B cell (primary cell): ENCODE measurements around the gene MFRP.

Source experiments
- CTCF ChIP-seq: fragments of 200-600 bp; IDR thresholded peaks from one replicate; pipeline ENCODE4 v1.8.0; 2022; ENCODE audit warnings: antibody characterized with exemption, mild to moderate bottlenecking
- EZH2 ChIP-seq: IDR thresholded peaks from 2 replicates; pipeline ENCODE4 v1.6.1; 2012; ENCODE audit warnings: borderline replicate concordance, low read depth, mild to moderate bottlenecking, moderate library complexity, low read length; ENCODE audit not compliant: insufficient read depth, poor library complexity, severe bottlenecking

GRCh38 chr11:119316729-119317591 is 29.5 kb downstream of the MFRP start, which contains the start of gene MCAM:
- TF ChIP-seq EZH2, result peak; percentile 14
- TF ChIP-seq CTCF, result no peak
